Stimulated activated CD4-positive, alpha-beta T cell treated with anti-CD3 and anti-CD28 coated beads, Interleukin-2, amount 100 ng/mL, for 48 hours (primary cell): ENCODE measurements around the gene RPRD1B.

ENCODE experiments used
- DNase-seq, 2 donors: peaks; one replicate each; pipeline ENCODE4 v3.0.0-alpha.2; 2020

RPRD1B gene

DNA sequence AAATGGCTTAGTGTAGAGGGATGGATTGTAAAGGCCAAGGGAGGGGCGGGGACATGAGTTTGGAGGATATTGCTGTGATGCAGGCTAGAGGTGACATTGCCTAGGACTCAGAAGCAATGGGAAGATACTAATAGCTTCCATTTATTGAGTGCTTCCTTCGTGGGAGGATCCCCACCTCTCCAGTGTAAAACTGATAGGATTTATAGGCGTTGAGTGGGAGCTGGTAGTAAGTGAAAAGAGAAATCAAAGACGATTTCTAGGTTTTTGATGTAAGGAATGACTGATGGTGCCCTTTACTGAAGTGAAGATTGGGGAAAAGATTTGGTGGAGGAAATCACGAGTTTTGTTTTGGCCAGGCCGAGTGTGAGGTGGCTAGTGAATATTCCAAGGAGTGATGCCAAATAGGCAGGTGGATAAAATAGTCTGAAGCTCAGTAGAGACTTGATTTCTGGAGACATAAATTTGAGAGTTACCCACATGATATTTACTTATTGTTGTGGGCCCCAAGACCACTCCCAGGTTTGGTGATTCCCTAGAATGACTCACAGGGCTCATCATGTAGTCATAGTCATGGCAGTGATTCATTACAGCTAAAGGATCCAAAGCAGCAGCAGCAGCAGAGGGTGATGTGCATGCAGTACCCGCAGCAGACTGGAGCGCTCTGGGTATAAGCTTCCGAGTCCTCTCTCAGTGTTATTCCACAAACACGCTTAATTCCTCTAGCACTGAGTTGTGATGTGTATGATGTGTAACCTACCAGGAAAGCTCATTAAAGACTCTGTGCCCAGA, 10.2 kb downstream of the RPRD1B start:
- peak in 1 of 2 donors; percentile 19 for DNase-seq

DNA sequence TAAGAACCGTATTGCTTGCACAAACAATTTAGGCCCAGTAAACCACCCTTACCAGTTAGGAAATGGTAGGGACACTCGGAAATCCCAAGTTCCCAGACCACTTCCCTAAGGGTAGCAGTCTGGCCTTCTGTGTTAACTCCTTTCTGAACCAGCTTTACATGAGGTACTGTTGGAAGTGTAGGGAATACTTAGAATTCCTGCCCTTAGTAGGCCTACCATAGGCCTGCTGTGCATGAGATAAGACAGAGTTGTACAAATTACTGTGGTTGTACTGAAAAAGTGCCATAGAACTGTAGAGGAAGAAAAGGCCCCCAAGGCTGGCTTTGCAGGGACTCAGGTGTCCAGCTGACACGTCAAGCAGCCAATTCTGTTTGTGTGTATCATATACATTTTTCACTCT, 11.1 kb downstream of the RPRD1B start:
- DNase-seq = no peak

DNA sequence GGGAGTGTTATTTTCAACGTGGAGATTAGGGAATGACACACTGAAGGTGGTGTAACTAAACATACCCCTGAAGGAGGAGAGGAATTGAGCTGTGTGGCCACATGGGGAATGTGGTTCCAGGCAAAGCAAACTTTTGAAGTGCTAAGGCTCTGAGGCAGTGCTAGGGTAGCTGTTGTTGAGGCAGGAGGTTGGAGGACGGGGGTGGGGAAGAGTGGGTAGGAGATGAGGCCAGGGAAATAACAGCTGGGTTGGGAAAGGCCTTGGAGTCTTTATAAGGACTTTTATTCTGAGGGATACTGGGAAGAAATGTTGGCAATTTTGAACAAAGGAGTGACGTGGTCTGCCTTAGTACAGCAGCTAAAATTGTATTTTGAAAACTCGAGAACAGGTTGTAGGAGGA, 13.0 kb downstream of the RPRD1B start:
- DNase-seq = no peak

DNA sequence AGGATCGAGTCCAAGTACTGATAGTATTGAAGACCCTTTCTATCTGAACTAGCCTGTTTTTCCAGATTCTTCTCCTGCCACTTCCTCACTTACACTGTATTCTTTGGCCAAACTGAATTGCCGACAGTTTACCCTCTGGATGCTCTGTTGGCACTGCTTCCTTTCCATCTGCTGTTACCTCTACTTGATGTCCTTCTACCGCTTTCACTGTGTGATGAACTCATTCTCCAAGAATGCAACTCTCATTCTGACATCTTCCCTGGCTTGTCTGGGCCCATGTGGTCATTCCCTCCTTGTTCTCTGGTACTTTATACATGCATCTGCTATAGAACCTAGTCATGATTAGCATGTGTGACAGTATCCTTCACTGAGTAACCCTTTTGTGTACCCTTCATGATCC, 16.3 kb downstream of the RPRD1B start:
- DNase-seq = no peak

DNA sequence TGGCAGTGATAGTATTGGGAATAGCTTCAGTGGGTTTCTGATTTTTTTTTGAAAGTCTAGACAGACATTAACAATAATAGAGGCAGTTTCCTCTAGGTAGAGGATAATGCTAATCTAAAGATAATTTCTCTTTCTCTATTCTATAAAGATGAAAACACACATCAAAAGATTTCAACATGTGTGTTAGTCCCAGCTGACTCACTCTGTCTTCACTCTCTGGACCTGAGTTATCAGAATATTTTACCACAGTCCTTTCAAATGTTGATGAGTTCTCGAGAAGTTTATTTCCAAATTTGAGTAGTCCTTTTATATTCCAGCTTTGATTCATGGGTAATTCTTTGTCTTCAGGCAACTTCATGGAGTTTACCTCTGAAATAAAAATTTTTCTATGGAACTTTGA, 17.1 kb downstream of the RPRD1B start:
- no peak for DNase-seq

DNA sequence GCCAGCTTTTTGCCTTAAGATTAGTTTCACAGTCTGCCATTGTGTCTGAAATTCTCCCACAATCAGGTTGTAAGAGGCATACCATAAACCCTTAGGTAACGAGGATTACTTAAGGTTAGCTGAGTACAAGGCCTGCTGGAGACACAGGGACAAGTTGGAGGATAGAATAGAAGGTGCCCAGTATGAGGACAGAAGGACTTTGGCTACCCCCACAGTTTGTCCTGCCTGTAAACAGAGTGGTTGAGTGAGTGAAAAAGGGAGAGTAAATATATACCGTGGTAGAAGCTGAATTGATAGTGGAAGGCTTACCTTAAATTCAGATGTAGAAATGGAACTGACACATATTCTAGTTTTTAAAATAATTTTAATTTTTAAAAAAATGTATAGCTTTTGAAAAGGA, 19.3 kb downstream of the RPRD1B start:
- DNase-seq = no peak

DNA sequence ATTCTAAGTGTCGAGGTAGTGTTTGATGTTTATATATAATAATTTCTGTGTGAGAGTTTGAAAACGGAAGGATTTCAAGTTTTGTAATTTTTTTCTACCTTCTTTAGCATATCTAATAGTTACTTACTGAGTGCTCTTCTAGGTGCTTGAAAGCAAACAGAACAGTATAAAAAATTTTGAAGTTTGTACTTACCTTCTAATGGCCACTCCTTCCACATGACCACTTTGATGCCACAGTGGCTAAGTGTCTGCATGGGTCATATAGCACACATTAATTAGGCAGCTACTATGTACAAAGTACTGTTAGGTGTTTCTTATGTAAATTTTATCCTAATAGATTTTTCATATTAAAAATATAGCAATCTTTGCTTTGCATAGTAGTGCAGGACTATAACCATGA, 21.1 kb downstream of the RPRD1B start:
- no peak for DNase-seq

DNA sequence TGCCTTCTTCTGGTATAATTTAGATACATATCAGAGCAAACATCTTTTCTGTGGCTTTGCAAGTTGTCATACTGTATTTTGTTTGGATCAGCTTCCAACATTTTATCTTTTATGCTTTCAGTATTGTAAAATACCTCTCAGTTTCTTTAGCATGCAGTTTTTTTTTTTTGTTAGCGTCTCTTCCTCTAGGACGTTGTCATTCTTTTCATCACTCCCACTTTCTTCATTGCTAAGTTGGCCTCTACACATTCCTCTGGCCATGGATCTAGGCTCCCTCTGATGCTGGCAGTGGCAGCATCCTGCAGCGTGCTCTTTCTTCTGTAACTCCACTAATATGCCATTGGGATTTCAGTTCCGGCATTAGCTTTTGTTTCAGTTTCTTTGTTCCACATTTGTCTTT, 21.7 kb downstream of the RPRD1B start:
- no peak for DNase-seq

DNA sequence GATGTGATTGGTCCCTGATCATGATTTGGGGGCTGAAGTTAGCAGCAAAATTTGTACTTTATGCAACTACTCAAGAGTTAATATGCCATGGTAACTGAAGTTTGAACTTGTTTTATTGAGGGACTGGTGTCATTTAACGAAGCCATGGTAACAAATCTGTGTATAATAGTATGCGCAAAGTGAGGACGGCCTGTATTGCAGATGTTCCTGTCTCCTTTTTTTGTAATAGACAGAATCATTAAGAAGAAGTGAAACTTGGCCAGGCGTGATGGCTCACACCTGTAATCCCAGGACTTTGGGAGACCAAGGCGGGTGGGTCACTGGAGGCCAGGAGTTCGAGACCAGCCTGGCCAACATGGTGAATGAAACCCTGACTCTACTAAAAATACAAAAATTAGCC, 22.3 kb downstream of the RPRD1B start:
- no peak for DNase-seq

DNA sequence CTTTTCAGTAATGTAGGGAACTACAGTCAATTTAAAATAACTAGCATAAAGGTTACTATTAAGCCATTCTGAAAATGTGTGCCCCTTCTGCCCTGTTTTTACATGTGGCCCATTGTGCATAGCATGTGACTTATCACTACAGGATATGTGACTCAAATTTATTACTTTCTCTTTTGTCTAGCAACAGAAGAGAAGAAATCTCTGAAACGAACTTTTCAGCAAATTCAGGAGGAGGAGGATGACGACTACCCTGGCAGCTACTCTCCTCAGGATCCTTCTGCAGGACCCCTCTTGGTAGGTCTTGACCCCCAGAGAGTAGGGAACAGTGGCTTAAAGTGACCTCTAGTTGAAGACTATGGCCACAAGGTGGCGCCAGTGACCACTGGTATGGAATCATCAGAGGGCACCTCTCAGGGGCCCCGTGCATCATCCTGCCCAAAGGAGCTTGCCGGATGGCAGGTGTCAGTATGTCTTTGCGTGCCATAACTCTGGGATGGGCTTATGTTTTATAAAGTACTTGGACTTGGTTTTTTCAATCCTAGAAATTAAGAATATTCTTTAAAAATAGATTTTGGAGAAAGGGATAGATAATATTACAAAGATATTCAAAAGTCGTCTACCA, 23.9 kb downstream of the RPRD1B start:
- DNase-seq = peak; percentile 67 to 68

DNA sequence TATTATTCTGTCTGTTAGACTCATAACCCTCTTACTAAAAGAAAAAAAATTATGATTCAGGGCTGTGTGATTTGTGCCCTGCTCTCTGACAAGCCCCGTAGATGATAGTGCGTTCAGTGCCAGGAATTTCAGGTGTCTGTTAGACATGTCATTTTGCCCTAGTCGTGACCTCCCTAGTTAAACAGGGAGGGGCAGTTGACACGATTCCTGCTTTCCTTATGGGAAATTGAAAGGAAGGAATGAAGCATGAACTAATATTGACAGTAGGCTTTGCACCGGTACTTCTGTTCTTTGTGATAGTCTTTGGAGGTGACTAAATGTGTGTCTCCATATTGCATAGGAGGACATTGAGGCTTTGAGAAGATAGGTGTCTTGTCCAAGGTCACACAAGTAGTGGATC, 26.3 kb downstream of the RPRD1B start:
- no peak for DNase-seq

DNA sequence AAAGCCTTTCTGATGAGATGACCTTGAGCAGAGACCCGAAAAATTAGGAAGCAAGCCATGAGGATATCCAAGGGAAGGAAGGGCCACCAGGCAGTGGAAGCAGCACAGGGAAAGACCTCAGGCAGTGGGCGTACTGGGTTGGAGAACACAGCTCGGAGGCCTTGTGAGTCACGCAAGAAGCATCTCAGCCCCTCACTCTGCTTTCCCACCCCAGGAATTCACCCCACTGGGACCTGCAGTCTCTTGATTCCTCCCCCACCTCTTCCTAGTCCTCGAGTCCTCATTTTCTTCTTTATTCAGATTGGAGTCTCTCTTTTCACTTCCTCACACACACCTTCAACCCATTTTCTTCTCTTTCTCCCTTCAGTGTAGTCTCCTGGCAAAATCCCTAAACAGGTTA, 27.0 kb downstream of the RPRD1B start:
- DNase-seq = no peak

DNA sequence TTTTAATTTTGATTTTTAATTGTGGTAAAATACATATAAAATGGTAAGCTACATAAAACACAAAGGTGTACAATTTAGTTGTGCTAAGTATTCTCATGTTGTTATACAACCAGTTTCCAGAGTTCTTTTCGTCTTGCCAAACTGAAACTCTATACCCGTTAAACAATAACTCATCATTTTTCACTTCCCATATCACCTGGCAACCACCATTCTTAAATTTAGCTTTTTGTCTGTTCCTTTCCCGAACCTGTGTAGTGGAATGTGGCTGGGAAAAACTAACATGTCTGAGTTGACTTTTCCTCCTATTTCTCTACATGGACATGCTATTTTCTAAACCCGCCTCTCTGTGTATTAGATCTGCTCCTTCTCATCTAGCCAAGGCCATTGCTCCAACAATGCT, 27.6 kb downstream of the RPRD1B start:
- DNase-seq = no peak

DNA sequence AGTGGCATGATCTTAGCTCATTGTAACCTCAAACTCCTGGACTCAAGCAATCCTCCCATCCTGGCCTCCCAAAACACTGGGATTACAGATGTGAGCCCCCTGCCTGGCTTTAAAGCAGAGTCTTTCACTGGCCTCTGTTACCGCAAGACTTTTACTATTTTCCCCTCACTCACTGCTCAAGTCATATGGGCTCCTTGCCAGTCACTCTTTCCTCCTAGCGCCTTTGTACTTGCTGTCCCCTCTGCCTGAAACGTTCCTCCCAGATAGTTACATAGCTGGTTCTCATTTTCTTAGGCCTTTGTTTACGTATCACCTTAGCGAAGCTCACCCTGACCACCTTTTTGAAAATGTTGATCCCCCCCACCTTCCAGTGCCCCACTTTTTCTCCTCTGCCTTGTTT, 29.3 kb downstream of the RPRD1B start:
- no peak for DNase-seq

DNA sequence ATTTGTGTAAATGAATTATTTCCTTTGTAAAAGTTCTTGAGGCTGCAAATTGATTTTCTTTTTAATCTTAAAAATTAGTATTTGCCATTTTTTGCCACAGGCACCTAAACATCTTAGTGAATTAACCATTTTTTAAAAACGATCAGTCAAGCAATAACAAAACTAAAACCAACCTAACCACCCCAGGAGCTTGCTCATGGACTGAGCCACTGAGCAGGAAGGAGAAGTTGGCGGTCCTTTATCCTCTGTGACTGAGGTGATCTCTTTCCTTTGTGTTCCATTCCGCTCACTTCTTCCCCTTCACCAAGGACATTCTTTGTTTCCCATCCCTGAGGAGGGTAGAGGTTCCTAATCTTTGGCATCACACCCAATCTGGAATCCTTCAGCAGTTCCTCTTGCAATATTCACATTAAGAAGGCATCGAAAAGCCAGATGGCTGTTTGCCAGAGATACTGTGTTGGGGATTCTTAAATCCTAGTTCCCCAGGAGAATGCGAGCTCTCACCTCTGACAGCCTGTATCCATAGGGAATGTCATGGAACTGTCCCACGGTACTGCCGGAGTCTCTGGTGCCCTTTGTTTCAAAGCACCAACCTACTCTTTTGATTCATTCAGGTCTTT, 30.5 kb downstream of the RPRD1B start:
- no peak for DNase-seq

DNA sequence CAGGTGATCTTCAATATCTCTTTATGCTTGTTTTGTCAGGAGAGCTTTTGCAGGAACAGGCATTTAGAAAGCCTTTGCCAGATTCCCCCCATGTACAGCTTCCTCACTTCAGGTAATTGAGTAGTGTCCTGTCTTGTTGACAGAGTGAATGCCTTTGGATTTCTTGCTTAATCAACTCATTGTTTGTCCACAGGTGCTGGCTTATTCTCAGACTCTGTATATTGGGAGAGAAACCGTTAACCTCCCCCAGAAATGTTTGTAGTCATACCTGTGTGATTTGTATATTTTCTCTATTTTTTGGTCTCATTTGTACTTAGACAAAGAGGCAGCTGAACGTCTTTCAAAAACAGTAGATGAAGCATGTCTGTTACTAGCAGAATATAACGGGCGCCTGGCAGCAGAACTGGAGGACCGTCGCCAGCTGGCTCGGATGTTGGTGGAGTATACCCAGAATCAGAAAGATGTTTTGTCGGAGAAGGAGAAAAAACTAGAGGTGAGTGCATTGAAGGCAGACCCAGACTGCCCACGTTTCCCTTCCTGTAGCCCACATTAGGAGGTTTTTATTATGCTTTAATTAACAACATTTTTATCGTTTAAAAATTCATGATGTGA, 32.3 kb downstream of the RPRD1B start:
- DNase-seq = no peak

DNA sequence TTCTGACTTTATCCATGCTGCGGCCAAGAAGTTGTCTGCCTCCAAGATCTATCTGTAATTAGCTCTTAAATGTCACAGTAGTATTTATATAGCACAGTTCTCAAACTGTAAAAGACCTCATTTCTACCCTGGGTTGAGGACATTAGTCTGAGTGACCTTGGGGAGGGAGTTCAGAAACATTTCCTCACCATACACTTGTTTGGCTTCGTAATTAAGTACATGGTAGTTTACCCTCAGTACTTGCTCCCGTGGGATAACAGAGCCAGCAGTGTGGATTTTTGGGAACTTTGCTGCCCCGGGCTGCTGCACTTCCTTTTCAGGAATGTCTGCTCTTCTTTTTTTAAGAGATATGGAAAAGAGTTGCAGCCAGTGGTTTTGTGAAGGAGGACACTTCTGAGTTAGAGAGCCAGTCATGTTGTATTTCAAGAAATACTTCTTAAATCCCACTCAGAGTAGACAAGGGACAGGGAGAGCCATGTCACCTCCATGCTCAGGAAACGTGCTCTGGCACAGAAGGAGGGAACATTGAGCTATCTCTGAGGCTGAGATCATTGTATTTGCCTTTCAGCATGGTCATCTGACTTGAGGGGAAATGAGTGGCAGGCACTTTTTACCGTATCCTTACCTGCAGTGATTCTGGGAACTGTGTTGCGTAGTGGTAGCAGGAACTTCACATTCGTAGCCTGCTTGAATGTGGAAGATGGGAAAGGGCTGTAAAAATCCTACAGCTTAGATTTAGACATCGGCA, 33.6 kb downstream of the RPRD1B start:
- no peak for DNase-seq

DNA sequence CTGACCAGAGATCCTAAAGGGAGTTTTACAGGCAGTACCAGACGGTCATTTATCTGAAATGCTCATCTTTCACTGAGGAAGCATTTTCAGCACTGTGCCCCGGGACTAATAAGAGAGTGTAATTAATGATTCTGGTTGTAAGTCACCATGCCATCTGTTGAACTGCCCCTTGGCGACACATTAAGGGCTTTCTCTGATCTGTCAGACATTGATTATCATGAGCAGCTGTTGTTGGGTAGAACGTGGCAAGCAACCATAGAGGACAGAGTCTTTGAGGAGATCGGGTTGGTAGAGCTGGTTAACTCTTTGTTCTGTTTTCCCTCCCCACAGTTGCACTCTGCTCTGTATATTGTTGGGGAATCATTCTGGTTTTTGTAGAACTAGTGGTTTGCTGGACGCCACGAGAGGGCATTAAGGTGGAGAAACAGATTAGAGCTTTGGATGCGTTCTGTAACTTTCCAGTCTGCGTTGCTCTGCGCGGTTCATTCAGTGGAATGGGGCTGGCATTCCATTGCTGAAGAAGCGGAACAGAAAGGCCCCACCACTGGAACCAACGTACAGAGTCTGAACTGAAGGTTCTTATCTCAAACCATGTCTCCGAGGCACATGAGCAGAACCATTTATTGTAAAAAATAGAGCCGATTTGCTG, 34.3 kb downstream of the RPRD1B start:
- no peak for DNase-seq

DNA sequence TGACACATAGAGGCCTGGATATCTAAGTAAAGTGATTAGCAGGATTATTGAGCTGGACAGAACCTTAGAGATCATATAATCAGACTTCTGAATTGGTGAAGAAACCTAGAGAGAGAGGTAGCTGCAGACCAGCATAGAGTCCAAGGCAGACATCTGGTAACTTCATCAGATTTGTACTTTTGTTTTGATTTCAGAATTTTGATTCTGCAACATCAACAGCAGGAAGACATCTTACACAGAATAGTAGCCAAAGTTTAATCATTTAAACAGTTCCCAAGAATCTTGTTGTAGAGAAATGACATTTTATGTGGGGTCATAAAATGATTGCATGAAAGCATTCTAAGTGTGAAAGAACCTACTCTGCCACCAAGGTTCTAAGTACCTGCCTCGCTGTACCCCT, 39.4 kb downstream of the RPRD1B start:
- DNase-seq = no peak

DNA sequence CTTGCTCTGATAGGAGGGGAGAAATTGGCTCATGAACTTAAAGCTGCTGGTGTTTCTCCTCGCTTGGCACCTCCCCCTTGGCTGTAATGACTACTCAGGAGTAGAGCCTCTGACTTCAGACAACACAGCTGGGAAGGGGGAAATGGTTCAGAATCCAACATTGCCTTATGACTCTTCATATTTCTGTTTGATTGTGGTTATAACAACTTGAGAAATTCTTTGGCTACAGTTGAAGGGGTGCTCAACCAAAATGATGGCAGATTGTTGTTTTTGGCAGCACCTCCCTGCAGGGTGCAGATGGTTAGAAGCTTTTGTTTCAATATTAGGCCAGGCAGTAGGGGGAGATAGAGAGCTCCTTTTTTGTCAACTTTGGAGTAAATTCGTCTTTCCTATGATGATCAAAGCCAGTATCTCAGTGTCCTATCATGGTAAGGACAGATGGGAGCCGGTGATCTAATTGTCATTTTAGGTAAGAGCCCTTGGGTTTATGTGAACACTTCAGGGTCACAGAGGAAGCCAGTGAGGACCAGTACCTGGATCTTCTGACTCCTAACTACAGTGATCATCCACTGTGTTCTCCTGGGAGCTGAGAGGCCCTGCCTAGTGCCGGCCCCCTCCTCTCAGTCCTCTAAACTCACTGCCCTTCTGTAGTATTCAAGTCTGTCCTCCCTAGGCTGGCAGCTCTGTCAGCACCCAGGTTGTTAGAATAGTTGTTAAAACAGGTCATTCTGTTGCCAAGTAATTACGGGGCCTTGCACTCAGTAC, 39.9 kb downstream of the RPRD1B start:
- peak; percentile 24 to 32 for DNase-seq

DNA sequence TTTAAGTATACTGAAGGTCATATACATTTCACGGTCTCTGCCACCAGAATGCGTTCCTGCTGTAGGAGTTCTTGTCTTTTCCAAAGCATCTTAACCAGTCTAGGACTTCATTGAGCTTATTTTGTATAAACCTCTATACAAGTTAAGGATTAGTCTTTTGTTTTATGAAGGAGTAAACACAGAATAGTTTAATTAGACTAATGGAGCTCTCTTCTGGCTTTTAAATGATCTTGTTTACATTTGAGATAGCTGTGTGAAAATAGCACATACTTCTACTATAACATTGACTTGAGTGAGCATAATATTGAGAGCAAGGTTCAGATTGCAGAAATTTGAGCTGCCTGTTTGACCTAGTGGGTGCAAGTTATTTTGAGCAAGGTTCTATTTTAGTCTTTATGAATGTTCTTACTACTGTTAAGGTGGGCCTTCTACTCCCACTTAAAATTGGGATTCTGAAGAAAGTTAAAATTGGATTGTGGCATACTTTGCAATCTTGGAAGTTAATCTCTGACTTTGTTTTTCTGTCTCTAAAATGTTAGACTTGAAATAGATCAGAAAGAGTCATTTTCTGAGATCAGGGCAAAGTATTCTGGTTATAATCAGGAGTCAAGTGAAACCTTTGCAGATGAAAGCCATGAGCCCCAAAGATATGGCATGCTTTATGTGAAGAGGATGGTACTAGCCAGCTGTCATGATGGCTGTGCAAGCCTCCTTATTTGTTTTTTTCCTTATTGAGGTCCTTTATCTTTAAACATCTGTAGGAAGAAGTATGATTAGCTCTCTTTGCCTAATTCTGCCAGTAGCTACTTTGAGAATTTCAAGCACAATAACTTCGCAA, 41.8 kb downstream of the RPRD1B start:
- no peak for DNase-seq
